Mesendoderm (in vitro differentiated cells): ENCODE results near the gene KRT71.
A peak's percentile ranks its signal among the peaks of the same experiment; 100 is the strongest.

Source experiments
- DNase-seq: peaks from one replicate; pipeline ENCODE4 v3.0.0; 2013
- H2AK5ac ChIP-seq: 2 replicates; pipeline ENCODE4 v1.6.1; 2013; ENCODE audit warnings: low read length, inconsistent platforms
- H2BK120ac ChIP-seq: 2 replicates; pipeline ENCODE4 v1.6.1; 2013; ENCODE audit warnings: low read depth, mild to moderate bottlenecking, low read length, moderate library complexity, mixed read lengths
- H2BK15ac ChIP-seq: replicated peaks from 2 replicates; pipeline ENCODE4 v1.6.1; 2013; ENCODE audit warnings: low read depth, mild to moderate bottlenecking, moderate library complexity
- H2BK5ac ChIP-seq: 2 replicates; pipeline ENCODE4 v1.6.1; 2013; ENCODE audit warnings: low read length, inconsistent platforms
- H3K18ac ChIP-seq: 2 replicates; pipeline ENCODE4 v1.6.1; 2013; ENCODE audit warnings: mild to moderate bottlenecking, low read length, mixed read lengths
- H3K23ac ChIP-seq: one replicate; pipeline ENCODE4 v1.6.1; 2013; ENCODE audit warnings: low read length
- H3K27ac ChIP-seq: 2 replicates; pipeline ENCODE4 v1.5.1; 2013; ENCODE audit warnings: low read depth, mild to moderate bottlenecking, inconsistent platforms, low read length, moderate library complexity
- H3K27me3 ChIP-seq: 2 replicates; pipeline ENCODE4 v1.6.1; 2013; ENCODE audit warnings: low read length, control low read depth, mild to moderate bottlenecking, inconsistent platforms; ENCODE audit not compliant: insufficient read depth, poor library complexity
- H3K36me3 ChIP-seq: 2 replicates; pipeline ENCODE4 v1.6.1; 2013; ENCODE audit warnings: low read length, inconsistent platforms; ENCODE audit not compliant: control insufficient read depth, insufficient read depth
- H3K4ac ChIP-seq: one replicate; pipeline ENCODE4 v1.6.1; 2013; ENCODE audit warnings: low read depth, mild to moderate bottlenecking, low read length, moderate library complexity
- H3K4me1 ChIP-seq: 2 replicates; pipeline ENCODE4 v1.6.1; 2013; ENCODE audit warnings: low read depth, low read length, inconsistent platforms; ENCODE audit not compliant: control insufficient read depth
- H3K4me2 ChIP-seq: 2 replicates; pipeline ENCODE4 v1.6.1; 2013; ENCODE audit warnings: low read length
- H3K4me3 ChIP-seq: 2 replicates; pipeline ENCODE4 v1.5.1; 2013; ENCODE audit warnings: mild to moderate bottlenecking, low read length
- H3K56ac ChIP-seq: one replicate; pipeline ENCODE4 v1.6.1; 2013; ENCODE audit warnings: low read length
- H3K79me1 ChIP-seq: 2 replicates; pipeline ENCODE4 v1.6.1; 2013; ENCODE audit warnings: low read length, inconsistent platforms
- H3K79me2 ChIP-seq: 2 replicates; pipeline ENCODE4 v1.6.1; 2013; ENCODE audit warnings: mild to moderate bottlenecking, low read length; ENCODE audit not compliant: control insufficient read depth, insufficient read depth
- H3K9ac ChIP-seq: 2 replicates; pipeline ENCODE4 v1.6.1; 2013; ENCODE audit warnings: low read length, inconsistent platforms
- H4K5ac ChIP-seq: one replicate; pipeline ENCODE4 v1.6.1; 2013; ENCODE audit warnings: low read length
- H4K8ac ChIP-seq: one replicate; pipeline ENCODE4 v1.6.1; 2013; ENCODE audit warnings: low read depth, mild to moderate bottlenecking, control low read depth, low read length, moderate library complexity
- WGBS: extraction: QIAGEN DNeasy Blood & Tissue Kit; methylation state at CpG from one replicate; pipeline ENCODE4 v1.1.7; 2013; ENCODE audit warnings: low lambda C conversion rate, missing lambda C conversion rate; ENCODE audit not compliant: insufficient coverage; ENCODE audit errors: extremely low coverage; 5-methylcytosine and 5-hydroxymethylcytosine counted together

The KRT71 gene

DNA sequence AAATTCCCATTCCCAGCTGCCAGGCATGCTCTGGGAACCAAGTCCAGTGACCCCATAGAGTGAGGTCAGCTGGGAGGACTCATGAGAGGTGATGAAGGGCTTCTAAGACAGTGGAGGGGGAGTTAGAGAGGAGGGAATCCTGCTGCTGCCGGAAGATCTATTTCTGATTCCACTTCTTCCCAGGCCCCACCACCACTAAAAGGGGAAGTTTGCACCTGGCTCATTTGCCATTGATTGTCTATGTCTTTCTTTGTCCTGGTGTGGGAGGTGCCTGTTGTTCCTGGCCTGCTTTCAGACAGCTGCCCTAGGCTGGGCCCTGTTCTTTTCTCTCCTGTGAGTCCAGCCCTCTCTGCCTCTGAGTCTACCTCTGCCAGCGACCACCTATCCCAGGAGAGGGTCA lies 56.9 kb downstream of the KRT71 start:
- Histone ChIP-seq H3K79me1 (no peaks in the 10 kb centered on the region), H3K18ac (peak overlapping the region; percentile 9), H3K4me2 (no peak overlapping the region), H4K8ac (no peak overlapping the region), H3K9ac (peak overlapping the region; percentile 25), H4K5ac (no peak overlapping the region), H2BK15ac (no peak overlapping the region), H3K56ac (peak overlapping the region; percentile 78), H3K4ac (peak overlapping the region; percentile 41), H3K4me1 (peaks cover 26% of the 10 kb centered on the region), H3K27ac (peak overlapping the region; percentile 72), H3K27me3 (no peaks in the 10 kb centered on the region), H3K4me3 (no peak overlapping the region), H2BK5ac (peak overlapping the region; percentile 83), H3K36me3 (no peaks in the 10 kb centered on the region), H3K23ac (no peak overlapping the region), H2AK5ac (peak overlapping the region; percentile 38), H2BK120ac (peak overlapping the region; percentile 63), H3K79me2 (no peaks in the 10 kb centered on the region)
- DNase-seq = no peak
- no CpG with 5 or more reads among the region's 2 CpGs for WGBS

DNA sequence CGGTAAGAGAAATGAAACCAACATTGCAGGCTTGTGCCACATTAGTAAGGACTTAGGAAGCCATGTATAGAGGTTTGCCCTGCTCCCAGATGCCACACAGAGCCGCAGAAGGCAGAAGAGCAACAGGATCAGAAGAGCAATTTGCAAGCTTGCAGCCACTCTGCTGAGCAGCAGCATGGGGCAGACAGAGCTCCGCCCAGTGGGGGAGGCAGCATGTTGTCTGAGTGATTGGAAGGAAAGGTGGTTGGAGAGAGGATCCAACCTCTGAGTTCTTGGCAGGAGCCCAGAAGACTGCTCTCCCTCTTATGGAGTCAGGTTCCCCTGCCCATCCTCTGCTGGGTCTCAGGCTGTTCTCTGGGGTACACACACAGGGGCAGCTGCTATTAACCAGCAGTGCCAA lies 57.6 kb downstream of the KRT71 start:
- WGBS = no CpG with 5 or more reads among the region's 3 CpGs
- no peak overlapping the region for H4K8ac ChIP-seq
- no peaks in the 10 kb centered on the region for H3K27me3 ChIP-seq
- H3K18ac ChIP-seq = no peak overlapping the region
- no peak overlapping the region for H3K9ac ChIP-seq
- no peak overlapping the region for H3K4me3 ChIP-seq
- H2AK5ac ChIP-seq = no peak overlapping the region
- H3K4me1 ChIP-seq = peaks cover 26% of the 10 kb centered on the region
- no peaks in the 10 kb centered on the region for H3K79me2 ChIP-seq
- no peak overlapping the region for H3K4ac ChIP-seq
- H3K36me3 ChIP-seq = no peaks in the 10 kb centered on the region
- H2BK15ac ChIP-seq = no peak overlapping the region
- no peak overlapping the region for H4K5ac ChIP-seq
- peak; percentile 91 for DNase-seq
- H3K79me1 ChIP-seq = no peaks in the 10 kb centered on the region
- no peak overlapping the region for H2BK5ac ChIP-seq
- no peak overlapping the region for H3K27ac ChIP-seq
- no peak overlapping the region for H3K23ac ChIP-seq
- H3K56ac ChIP-seq = no peak overlapping the region
- no peak overlapping the region for H3K4me2 ChIP-seq
- H2BK120ac ChIP-seq = no peak overlapping the region

DNA sequence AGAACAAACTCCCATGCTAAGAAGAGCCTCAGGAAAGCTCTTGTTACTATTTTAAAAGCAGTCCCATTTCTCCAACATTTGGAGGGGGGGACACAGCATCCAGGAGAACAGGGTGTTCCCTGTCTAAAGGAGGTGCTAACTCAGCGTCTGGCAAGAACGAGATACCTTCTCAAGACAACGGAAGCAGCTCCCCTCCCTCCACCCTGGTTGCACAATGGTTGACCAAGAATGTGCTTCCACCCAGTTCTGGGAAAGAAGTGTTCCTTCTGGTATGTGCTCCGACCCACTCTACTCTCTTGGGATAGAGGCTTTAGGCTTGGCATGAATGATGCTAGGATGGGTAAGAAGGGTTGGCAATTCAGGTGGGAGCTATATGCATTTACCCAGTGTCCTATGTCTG lies 58.4 kb downstream of the KRT71 start:
- H3K56ac ChIP-seq = peak overlapping the region; percentile 28
- no peaks in the 10 kb centered on the region for H3K79me2 ChIP-seq
- H2BK5ac ChIP-seq = peak overlapping the region; percentile 2
- no peaks in the 10 kb centered on the region for H3K27me3 ChIP-seq
- H3K18ac ChIP-seq = no peak overlapping the region
- H3K4me1 ChIP-seq = peaks cover 26% of the 10 kb centered on the region
- no peak overlapping the region for H2AK5ac ChIP-seq
- H3K4me3 ChIP-seq = no peak overlapping the region
- no peak overlapping the region for H3K27ac ChIP-seq
- H2BK15ac ChIP-seq = no peak overlapping the region
- H3K4me2 ChIP-seq = no peak overlapping the region
- no peak overlapping the region for H3K23ac ChIP-seq
- DNase-seq = peak; percentile 51
- H3K79me1 ChIP-seq = no peaks in the 10 kb centered on the region
- H4K5ac ChIP-seq = no peak overlapping the region
- no CpG with 5 or more reads among the region's 4 CpGs for WGBS
- H3K36me3 ChIP-seq = no peaks in the 10 kb centered on the region
- H3K4ac ChIP-seq = no peak overlapping the region
- H4K8ac ChIP-seq = no peak overlapping the region
- H2BK120ac ChIP-seq = no peak overlapping the region
- H3K9ac ChIP-seq = no peak overlapping the region

GRCh38 chr12:52494100-52494499 lies 58.8 kb downstream of the KRT71 start:
- Histone ChIP-seq H2BK15ac (no peak overlapping the region), H3K27ac (no peak overlapping the region), H3K9ac (no peak overlapping the region), H3K4me3 (no peak overlapping the region), H2AK5ac (no peak overlapping the region), H4K8ac (no peak overlapping the region), H3K79me1 (no peaks in the 10 kb centered on the region), H3K79me2 (no peaks in the 10 kb centered on the region), H3K4me2 (no peak overlapping the region), H4K5ac (no peak overlapping the region), H3K18ac (no peak overlapping the region), H3K23ac (no peak overlapping the region), H3K56ac (peak overlapping the region; percentile 28), H3K4me1 (peaks cover 26% of the 10 kb centered on the region), H2BK120ac (no peak overlapping the region), H3K36me3 (no peaks in the 10 kb centered on the region), H3K27me3 (no peaks in the 10 kb centered on the region), H3K4ac (no peak overlapping the region), H2BK5ac (no peak overlapping the region)
- no CpG with 5 or more reads among the region's 1 CpG for WGBS
- DNase-seq = no peak
